Measurements from ENCODE around the gene APP.

The APP gene

GRCh38 chr21:26147535-26147934 lies 23.0 kb downstream of the APP start:
- Histone ChIP-seq H3K27me3 (ENCODE audit: control insufficient read depth, insufficient read depth, low read length) (no peaks in the 10 kb centered on the region), H3K27ac (no peak overlapping the region), H3K4me1 (no peaks in the 10 kb centered on the region), H3K9ac (no peak overlapping the region), H2AFZ (no peak overlapping the region), H3K4me2 (ENCODE audit: low read length) (no peak overlapping the region), H3K79me2 (no peaks in the 10 kb centered on the region), H3K9me3 (ENCODE audit: control insufficient read depth, low read length) (no peaks in the 10 kb centered on the region), H3K36me3 (ENCODE audit: control insufficient read depth, insufficient read depth, low read length) (no peaks in the 10 kb centered on the region), H3K4me3 (ENCODE audit: low read depth, low read length) (no peak overlapping the region)
- no peak for TF ChIP-seq CTCF (IDR thresholded peaks at IDR 0.05)

- Histone ChIP-seq H3K27me3 (ENCODE audit: control insufficient read depth, insufficient read depth, low read length) (no peaks in the 10 kb centered on the region), H2AFZ (no peak overlapping the region), H3K9me3 (ENCODE audit: control insufficient read depth, low read length) (no peaks in the 10 kb centered on the region), H3K4me1 (no peaks in the 10 kb centered on the region), H3K27ac (no peak overlapping the region), H3K9ac (no peak overlapping the region), H3K4me2 (ENCODE audit: low read length) (no peak overlapping the region), H3K79me2 (no peaks in the 10 kb centered on the region), H3K36me3 (ENCODE audit: control insufficient read depth, insufficient read depth, low read length) (no peaks in the 10 kb centered on the region), H3K4me3 (ENCODE audit: low read depth, low read length) (no peak overlapping the region)
- TF ChIP-seq CTCF (IDR thresholded peaks at IDR 0.05) = no peak
Observed at GRCh38 chr21:26146681-26147080, 23.9 kb downstream of the APP start.

- Histone ChIP-seq H3K27me3 (ENCODE audit: control insufficient read depth, insufficient read depth, low read length) (no peaks in the 10 kb centered on the region), H3K4me2 (ENCODE audit: low read length) (no peak overlapping the region), H3K79me2 (no peaks in the 10 kb centered on the region), H2AFZ (no peak overlapping the region), H3K4me3 (ENCODE audit: low read depth, low read length) (no peak overlapping the region), H3K4me1 (no peaks in the 10 kb centered on the region), H3K9ac (no peak overlapping the region), H3K9me3 (ENCODE audit: control insufficient read depth, low read length) (no peaks in the 10 kb centered on the region), H3K36me3 (ENCODE audit: control insufficient read depth, insufficient read depth, low read length) (no peaks in the 10 kb centered on the region), H3K27ac (no peak overlapping the region)
- no peak for TF ChIP-seq CTCF (IDR thresholded peaks at IDR 0.05)
Observed at GRCh38 chr21:26144031-26144430, 26.5 kb downstream of the APP start.

- Histone ChIP-seq H3K27ac (no peak overlapping the region), H3K79me2 (no peaks in the 10 kb centered on the region), H2AFZ (no peak overlapping the region), H3K4me2 (ENCODE audit: low read length) (no peak overlapping the region), H3K9me3 (ENCODE audit: control insufficient read depth, low read length) (no peaks in the 10 kb centered on the region), H3K4me3 (ENCODE audit: low read depth, low read length) (no peak overlapping the region), H3K36me3 (ENCODE audit: control insufficient read depth, insufficient read depth, low read length) (no peaks in the 10 kb centered on the region), H3K4me1 (no peaks in the 10 kb centered on the region), H3K27me3 (ENCODE audit: control insufficient read depth, insufficient read depth, low read length) (no peaks in the 10 kb centered on the region), H3K9ac (no peak overlapping the region)
- TF ChIP-seq CTCF (IDR thresholded peaks at IDR 0.05) = no peak
Observed at GRCh38 chr21:26142363-26142762, 28.2 kb downstream of the APP start.

- Histone ChIP-seq H3K27ac (no peak overlapping the region), H3K36me3 (ENCODE audit: control insufficient read depth, insufficient read depth, low read length) (no peaks in the 10 kb centered on the region), H3K27me3 (ENCODE audit: control insufficient read depth, insufficient read depth, low read length) (no peaks in the 10 kb centered on the region), H3K4me1 (no peaks in the 10 kb centered on the region), H3K9me3 (ENCODE audit: control insufficient read depth, low read length) (no peaks in the 10 kb centered on the region), H2AFZ (no peak overlapping the region), H3K4me2 (ENCODE audit: low read length) (no peak overlapping the region), H3K9ac (no peak overlapping the region), H3K79me2 (no peaks in the 10 kb centered on the region), H3K4me3 (ENCODE audit: low read depth, low read length) (no peak overlapping the region)
- TF ChIP-seq CTCF (IDR thresholded peaks at IDR 0.05) = no peak
Observed at GRCh38 chr21:26140926-26141325, 29.6 kb downstream of the APP start.

Measured in parathyroid adenoma (tissue), 2 donors.